Stimulated activated effector memory CD8-positive, alpha-beta T cell treated with anti-CD3 and anti-CD28 coated beads, Interleukin-12 subunit alpha, Interleukin-12 subunit beta, amount 100 ng/mL, for 72 hours (primary cell): ENCODE results near the gene ITCH.
A peak's percentile ranks its signal among the peaks of the same experiment; 100 is the strongest.
"Not testable (repeated sequence)": the region's sequence is repeated elsewhere in the genome, so short reads cannot be mapped to it uniquely, and the experiment has no call there.

Experiments
- ATAC-seq: fragments of 150-1000 bp; cut with Tn5 transposase; 2 replicates; pipeline ENCODE4 v1.10.0; 2021
- DNase-seq, 2 donors: peaks; one replicate each; pipeline ENCODE4 v3.0.0; 2021 to 2022; ENCODE audit warnings: low spot score in 2 of 2
- H3K27ac Mint-ChIP-seq: one replicate; pipeline ENCODE4 v1.8.0; 2022; ENCODE audit warnings: mild to moderate bottlenecking, mixed read lengths
- H3K36me3 Mint-ChIP-seq: one replicate; pipeline ENCODE4 v1.8.0; 2022; ENCODE audit warnings: mild to moderate bottlenecking, mixed read lengths
- H3K4me1 Mint-ChIP-seq: one replicate; pipeline ENCODE4 v1.8.0; 2022; ENCODE audit warnings: mixed read lengths
- H3K4me3 Mint-ChIP-seq: one replicate; pipeline ENCODE4 v1.8.0; 2022; ENCODE audit warnings: mild to moderate bottlenecking, mixed read lengths
- H3K9me3 Mint-ChIP-seq: one replicate; pipeline ENCODE4 v1.8.0; 2022; ENCODE audit warnings: mixed read lengths

Gene ITCH

DNA sequence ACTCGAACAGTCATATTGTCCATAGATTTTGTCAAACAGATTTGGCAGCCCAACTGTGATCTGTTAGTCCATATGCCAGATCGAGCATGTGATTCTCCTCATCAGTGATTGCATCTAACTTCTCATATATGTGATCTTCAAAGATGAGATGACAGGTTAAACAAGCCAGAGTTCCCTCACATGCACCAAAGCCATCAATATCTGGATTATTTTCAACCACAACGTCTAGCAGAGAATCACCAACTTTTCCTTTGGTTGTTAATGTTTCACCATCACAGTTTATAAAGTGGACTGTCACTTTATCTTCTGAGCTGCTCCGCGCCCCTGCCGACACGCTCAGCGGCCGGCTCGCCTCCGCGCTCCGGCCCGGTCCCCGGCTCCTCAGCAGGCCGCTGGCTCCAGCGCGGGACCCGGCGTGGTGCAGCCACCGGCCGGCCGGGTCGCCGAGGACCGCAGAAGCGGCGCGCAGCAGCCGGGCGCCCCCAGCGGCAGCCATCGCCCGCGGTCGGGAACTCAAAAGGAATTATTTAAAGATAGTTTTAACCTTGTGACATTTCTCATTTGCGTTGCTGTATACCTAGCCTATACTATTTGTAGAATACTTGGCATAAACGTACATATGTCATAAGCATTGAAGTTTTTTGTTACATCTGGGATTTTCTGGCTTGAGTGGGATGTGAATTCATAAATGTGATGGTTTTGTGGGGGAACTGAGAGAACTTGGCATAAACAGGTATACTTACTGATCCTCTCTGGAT, 113.1 kb downstream of the ITCH start:
- Mint-ChIP-seq H3K27ac (peak overlapping the region; percentile 53), H3K9me3 (no peaks in the 10 kb centered on the region), H3K36me3 (peaks cover 89% of the 10 kb centered on the region), H3K4me1 (peaks cover 9% of the 10 kb centered on the region), H3K4me3 (no peak overlapping the region)
- DNase-seq (peak in 1 of 2 donors; percentile 10), ATAC-seq (peak; percentile 63)

DNA sequence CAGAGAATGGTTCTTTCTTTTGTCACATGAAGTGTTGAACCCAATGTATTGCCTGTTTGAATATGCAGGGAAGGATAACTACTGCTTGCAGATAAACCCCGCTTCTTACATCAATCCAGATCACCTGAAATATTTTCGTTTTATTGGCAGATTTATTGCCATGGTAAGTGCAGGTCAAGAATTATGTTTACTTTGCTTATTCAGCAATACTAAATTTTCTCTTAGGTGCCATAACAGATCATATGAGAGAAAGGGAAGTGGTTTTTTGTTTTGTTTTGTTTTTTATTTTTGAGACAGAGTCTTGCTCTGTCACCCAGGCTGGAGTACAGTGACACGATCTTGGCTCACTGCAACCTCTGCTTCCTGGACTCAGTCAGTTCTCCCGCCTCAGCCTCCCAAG, 116.6 kb downstream of the ITCH start:
- H3K4me3 Mint-ChIP-seq: no peak overlapping the region
- peaks cover 89% of the 10 kb centered on the region for H3K36me3 Mint-ChIP-seq
- no peak overlapping the region for H3K27ac Mint-ChIP-seq
- ATAC-seq: no peak
- H3K4me1 Mint-ChIP-seq: peaks cover 9% of the 10 kb centered on the region
- DNase-seq: no peak
- H3K9me3 Mint-ChIP-seq: no peaks in the 10 kb centered on the region

- ATAC-seq, H3K4me3 Mint-ChIP-seq, H3K9me3 Mint-ChIP-seq, H3K4me1 Mint-ChIP-seq, DNase-seq, H3K27ac Mint-ChIP-seq: not testable (repeated sequence)
- H3K36me3 Mint-ChIP-seq: peaks cover 92% of the 10 kb centered on the region
Measured at GRCh38 chr20:34482154-34482553, 119.1 kb downstream of the ITCH start.

GRCh38 chr20:34483585-34484220, 120.6 kb downstream of the ITCH start:
- not testable (repeated sequence) for H3K4me1 Mint-ChIP-seq, ATAC-seq, DNase-seq, H3K4me3 Mint-ChIP-seq, H3K9me3 Mint-ChIP-seq
- peak overlapping the region; percentile 8 for H3K27ac Mint-ChIP-seq
- peaks cover 93% of the 10 kb centered on the region for H3K36me3 Mint-ChIP-seq

- Mint-ChIP-seq H3K36me3 (peaks cover 93% of the 10 kb centered on the region), H3K4me3 (no peak overlapping the region), H3K9me3 (no peaks in the 10 kb centered on the region), H3K27ac (peak overlapping the region; percentile 34), H3K4me1 (peaks cover 6% of the 10 kb centered on the region)
- no peak for DNase-seq
- no peak for ATAC-seq
Measured at GRCh38 chr20:34485068-34485634, 122.1 kb downstream of the ITCH start.

DNA sequence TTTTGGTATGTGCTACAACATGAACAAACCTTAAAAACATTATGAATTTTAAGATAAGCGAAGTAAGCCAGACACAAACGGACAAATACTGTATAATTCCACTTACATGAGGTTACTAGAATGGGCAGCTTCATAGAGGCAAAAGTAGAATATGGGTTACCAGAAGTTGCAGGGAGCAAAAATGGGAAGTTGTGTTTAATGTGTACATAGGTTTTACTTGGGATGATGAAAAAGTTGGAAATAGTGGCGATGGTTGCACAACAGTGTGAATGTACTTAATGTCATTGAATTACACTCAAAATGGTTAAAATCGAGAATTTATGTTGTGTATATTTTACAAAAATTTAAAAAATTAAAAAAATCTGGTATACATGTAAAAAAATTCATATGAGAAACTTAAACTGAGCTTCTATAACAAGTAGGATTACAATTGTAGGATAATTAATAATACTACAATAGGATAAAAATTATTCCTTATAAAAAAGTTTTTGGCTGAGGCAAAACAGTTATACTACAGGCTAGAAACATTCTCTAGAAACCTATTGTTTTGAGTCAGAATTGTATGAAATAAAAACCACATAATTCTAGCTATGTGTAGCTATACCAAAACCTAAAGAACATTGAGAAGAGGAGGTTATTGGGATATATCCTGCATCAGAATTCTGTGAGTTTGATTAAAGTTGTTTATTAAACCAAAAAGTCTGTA, 128.3 kb downstream of the ITCH start:
- Mint-ChIP-seq H3K36me3 (peaks cover 96% of the 10 kb centered on the region), H3K27ac (no peak overlapping the region)

DNA sequence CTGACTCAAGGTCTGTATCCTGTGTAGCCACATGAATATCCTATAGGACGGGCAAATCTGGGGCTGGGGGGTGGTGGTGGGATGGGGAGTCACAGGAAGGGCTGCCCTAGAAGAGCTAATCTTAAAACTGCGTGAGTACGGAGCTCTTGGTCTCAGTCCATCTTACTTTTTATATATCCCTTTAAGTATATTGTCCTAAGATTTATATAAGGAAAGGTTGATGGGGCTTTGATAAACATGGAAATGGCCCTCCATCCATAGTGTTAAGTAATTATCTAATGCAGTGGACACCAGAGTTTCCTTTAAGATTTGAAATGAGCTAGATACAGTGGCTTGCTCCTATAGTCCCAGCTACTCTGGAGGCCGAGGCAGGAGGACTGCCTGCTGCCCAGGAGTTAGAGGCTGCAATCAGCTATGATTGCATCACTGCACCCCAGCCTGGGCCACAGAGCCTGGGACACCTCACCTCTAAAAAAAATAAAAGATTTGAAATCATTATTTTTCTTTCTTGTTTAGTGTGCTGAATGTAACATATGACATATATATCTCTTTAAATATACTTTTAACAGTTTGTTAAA, 128.9 kb downstream of the ITCH start:
- Mint-ChIP-seq H3K4me3 (no peak overlapping the region), H3K27ac (no peak overlapping the region), H3K9me3 (no peaks in the 10 kb centered on the region), H3K4me1 (peaks cover 10% of the 10 kb centered on the region), H3K36me3 (peaks cover 96% of the 10 kb centered on the region)
- DNase-seq (no peak), ATAC-seq (no peak)

More for the DNA sequence above, 128.3 kb downstream of the ITCH start:
- Mint-ChIP-seq H3K4me1 (peaks cover 10% of the 10 kb centered on the region), H3K9me3 (no peaks in the 10 kb centered on the region), H3K4me3 (no peak overlapping the region)
- peak; percentile 74 for ATAC-seq
- no peak for DNase-seq

DNA sequence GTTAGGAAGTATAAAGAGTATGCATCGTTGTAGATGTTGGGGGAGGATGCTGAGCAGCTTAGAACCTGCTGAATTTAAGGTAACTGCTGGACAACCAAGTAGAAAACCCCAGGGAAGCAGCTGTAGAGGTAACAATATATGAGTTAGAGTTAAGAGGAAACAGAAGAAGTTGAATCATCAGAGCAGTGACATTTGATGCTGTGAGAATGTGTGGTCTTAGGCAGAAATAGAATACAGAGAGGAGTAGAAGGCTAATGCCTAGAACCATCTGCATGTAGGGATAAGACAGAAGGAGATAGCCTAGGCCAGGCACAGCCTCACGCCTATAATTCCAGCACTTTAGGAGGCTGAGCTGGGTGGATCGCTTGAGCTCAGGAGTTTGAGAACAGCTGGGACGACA, 130.6 kb downstream of the ITCH start:
- Mint-ChIP-seq H3K4me1 (peaks cover 10% of the 10 kb centered on the region), H3K4me3 (no peak overlapping the region), H3K9me3 (no peaks in the 10 kb centered on the region), H3K36me3 (peaks cover 96% of the 10 kb centered on the region), H3K27ac (peak overlapping the region; percentile 0)
- DNase-seq (no peak), ATAC-seq (no peak)

DNA sequence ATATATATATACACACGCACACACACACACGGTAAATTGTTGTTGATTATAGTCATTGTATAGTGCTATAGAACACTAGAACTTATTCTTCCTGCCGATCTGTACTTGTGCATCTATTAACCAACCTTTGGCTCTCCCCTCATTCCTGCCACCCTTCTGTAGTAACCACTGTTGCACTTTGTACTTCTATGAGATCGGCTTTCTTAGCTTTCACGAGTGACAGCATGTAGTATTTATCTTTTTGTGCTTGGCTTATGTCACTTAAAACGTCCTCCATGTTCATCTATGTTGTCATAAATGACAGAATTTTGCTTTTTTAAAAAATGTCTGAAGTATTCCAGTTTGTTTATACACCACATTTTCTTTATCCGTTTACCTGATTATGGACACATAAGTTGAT, 132.2 kb downstream of the ITCH start:
- H3K4me3 Mint-ChIP-seq: no peak overlapping the region
- no peak overlapping the region for H3K27ac Mint-ChIP-seq
- DNase-seq: no peak
- H3K4me1 Mint-ChIP-seq: peaks cover 15% of the 10 kb centered on the region
- peaks cover 96% of the 10 kb centered on the region for H3K36me3 Mint-ChIP-seq
- no peak for ATAC-seq
- H3K9me3 Mint-ChIP-seq: peaks cover 2% of the 10 kb centered on the region

- Mint-ChIP-seq H3K36me3 (peaks cover 95% of the 10 kb centered on the region), H3K4me3 (no peak overlapping the region), H3K4me1 (peaks cover 21% of the 10 kb centered on the region), H3K9me3 (peaks cover 6% of the 10 kb centered on the region), H3K27ac (no peak overlapping the region)
- ATAC-seq (no peak), DNase-seq (no peak)
Measured at GRCh38 chr20:34495916-34496315, 132.8 kb downstream of the ITCH start.

DNA sequence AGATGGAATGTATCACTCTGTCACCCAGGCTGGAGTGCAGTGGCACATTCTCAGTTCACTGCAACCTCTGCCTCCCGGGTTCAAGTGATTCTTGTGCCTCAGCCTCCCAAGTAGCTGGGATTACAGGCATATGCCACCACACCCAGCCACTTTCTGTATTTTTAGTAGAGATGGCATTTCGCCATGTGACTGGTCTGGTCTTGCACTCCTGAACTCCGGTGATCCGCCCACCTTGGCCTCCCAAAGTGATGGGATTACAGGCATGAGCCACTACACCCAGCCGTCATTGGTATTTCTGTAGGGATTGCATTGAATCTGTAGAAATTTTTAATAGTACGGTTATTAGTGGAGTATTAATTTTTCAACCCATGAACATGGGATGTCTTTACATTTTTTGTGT, 134.5 kb downstream of the ITCH start:
- not testable (repeated sequence) for H3K9me3 Mint-ChIP-seq, DNase-seq, H3K4me3 Mint-ChIP-seq, H3K27ac Mint-ChIP-seq, ATAC-seq
- peaks cover 91% of the 10 kb centered on the region for H3K36me3 Mint-ChIP-seq
- peaks cover 21% of the 10 kb centered on the region for H3K4me1 Mint-ChIP-seq

GRCh38 chr20:34500823-34501222, 137.8 kb downstream of the ITCH start:
- Mint-ChIP-seq H3K36me3 (peaks cover 89% of the 10 kb centered on the region), H3K27ac (peak overlapping the region; percentile 44), H3K4me3 (no peak overlapping the region), H3K4me1 (peaks cover 11% of the 10 kb centered on the region), H3K9me3 (peaks cover 6% of the 10 kb centered on the region)
- DNase-seq: no peak
- ATAC-seq: no peak

GRCh38 chr20:34506480-34506879, 143.4 kb downstream of the ITCH start:
- no peak for ATAC-seq
- Mint-ChIP-seq H3K9me3 (no peaks in the 10 kb centered on the region), H3K4me3 (no peak overlapping the region), H3K27ac (no peak overlapping the region), H3K4me1 (no peaks in the 10 kb centered on the region), H3K36me3 (peaks cover 85% of the 10 kb centered on the region)
- no peak for DNase-seq

DNA sequence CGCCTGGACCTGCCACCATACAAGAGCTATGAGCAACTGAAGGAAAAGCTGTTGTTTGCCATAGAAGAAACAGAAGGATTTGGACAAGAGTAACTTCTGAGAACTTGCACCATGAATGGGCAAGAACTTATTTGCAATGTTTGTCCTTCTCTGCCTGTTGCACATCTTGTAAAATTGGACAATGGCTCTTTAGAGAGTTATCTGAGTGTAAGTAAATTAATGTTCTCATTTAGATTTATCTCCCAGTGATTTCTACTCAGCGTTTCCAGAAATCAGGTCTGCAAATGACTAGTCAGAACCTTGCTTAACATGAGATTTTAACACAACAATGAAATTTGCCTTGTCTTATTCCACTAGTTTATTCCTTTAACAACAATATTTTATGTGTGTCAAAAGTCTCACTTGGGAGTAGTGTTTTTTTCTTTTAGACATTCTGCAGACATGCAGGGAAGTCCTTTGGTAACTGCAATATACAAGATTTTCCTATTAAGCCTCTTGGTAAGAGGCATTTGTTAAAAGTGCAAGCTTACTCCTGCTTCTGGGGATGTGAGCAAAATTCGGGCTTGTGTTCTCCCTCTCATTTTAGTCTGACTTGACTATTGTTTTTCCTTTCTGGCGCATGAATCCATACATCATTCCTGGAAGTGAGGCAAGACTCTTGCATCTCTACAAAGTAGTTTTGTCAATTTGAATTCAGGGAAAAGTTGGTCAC, 144.8 kb downstream of the ITCH start:
- no peak overlapping the region for H3K27ac Mint-ChIP-seq

DNA sequence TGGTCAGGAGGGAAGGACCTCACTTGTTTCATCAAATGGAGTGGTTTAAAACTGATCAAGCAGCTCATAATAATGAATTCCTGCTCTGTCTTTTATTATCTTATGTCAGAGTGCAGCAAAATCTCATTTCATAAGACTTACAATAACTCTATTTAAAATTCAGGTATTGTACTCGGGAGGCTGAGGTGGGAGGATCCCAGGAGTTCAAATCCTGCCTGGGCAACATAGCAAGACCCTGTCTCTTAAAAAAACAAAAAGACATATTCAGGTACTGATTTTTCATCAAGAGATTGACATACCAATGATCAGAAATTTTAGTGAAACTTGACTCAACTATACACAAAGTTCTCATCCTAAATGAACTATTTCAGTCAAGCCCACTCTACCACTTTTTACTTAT, 147.5 kb downstream of the ITCH start:
- Mint-ChIP-seq H3K4me1 (peaks cover 21% of the 10 kb centered on the region), H3K36me3 (peaks cover 57% of the 10 kb centered on the region), H3K9me3 (no peaks in the 10 kb centered on the region), H3K27ac (no peak overlapping the region), H3K4me3 (no peak overlapping the region)
- no peak for DNase-seq
- ATAC-seq: no peak

More for the DNA sequence above, 144.8 kb downstream of the ITCH start:
- H3K4me1 Mint-ChIP-seq: no peaks in the 10 kb centered on the region
- peaks cover 80% of the 10 kb centered on the region for H3K36me3 Mint-ChIP-seq
- ATAC-seq (no peak), DNase-seq (no peak)
- no peak overlapping the region for H3K4me3 Mint-ChIP-seq
- H3K9me3 Mint-ChIP-seq: no peaks in the 10 kb centered on the region
